ENCODE data around the gene CHD2. TPM values are rescaled to one million over a fixed set of nuclear protein-coding genes. Genes with fewer than 3 reads are reported as not detected.

CHD2 gene
- total RNA-seq, 1 donor: 947 TPM

DNA sequence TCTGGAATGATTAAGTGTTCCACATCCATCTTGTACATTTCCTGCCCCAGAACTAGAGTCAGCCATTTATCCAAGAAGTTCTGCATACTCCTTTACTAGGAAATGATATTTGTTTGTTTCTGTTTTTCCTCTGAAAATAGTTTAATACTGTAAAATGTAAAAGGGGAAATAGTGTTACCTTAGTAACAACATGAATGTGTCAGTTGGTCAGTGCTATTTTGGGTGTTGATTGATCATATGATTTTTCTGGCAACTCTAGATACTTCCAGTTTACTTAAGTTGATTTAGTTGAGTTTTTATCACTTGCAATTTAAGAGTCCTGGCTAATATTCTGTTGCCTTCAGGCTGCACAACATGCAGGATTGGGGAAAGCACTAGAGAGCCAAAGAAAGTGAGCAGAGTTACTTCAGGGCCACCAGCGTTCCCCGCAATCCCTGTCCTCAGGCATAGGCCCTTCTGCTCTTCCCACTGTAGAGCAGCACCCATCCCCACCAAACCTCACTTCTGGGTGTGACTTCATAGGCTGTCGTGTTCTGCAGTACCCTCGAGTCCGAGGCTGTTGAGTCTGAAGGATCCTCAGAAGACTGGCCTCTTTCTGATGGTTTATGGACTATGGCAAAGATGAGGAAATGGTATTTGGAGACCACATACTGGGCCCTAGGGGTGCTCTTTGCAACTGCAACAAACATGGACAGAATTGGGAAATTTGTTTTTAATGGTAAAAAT is 69.0 kb downstream of the CHD2 start:
- H3K4me1 ChIP-seq (ENCODE audit: insufficient read depth, low read length): peaks cover 4% of the 10 kb centered on the region
- no peaks in the 10 kb centered on the region for H3K9me3 ChIP-seq (ENCODE audit: low read depth, low read length)
- no peak overlapping the region for H3K4me3 ChIP-seq (ENCODE audit: low read length)
- H3K27me3 ChIP-seq (ENCODE audit: insufficient read depth, low read length): no peaks in the 10 kb centered on the region

DNA sequence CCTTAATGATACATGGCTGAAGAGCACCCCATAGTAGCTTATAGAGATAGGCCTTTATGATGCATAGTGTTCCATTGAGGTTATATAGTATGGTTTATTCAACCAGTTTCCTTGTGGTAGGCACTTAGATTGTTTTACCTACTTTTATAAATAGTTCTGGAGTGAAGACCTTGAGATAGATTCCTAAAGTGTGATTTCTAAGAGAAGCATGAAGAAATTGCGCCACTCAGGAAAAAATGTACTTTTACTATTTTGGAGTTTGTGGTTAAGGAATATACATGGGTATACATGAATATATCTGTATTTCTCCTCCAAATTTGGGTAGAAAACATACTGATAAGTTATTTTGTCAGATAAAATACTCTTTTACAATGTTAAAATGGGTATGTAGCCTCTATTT is 70.5 kb downstream of the CHD2 start:
- Histone ChIP-seq H3K27me3 (ENCODE audit: insufficient read depth, low read length) (no peaks in the 10 kb centered on the region), H3K4me1 (ENCODE audit: insufficient read depth, low read length) (peaks cover 4% of the 10 kb centered on the region), H3K4me3 (ENCODE audit: low read length) (no peak overlapping the region), H3K9me3 (ENCODE audit: low read depth, low read length) (no peaks in the 10 kb centered on the region)

GRCh38 chr15:92971081-92971480 is 71.0 kb downstream of the CHD2 start:
- H3K4me1 ChIP-seq (ENCODE audit: insufficient read depth, low read length): peaks cover 4% of the 10 kb centered on the region
- H3K9me3 ChIP-seq (ENCODE audit: low read depth, low read length): no peaks in the 10 kb centered on the region
- no peak overlapping the region for H3K4me3 ChIP-seq (ENCODE audit: low read length)
- H3K27me3 ChIP-seq (ENCODE audit: insufficient read depth, low read length): no peaks in the 10 kb centered on the region

- no peaks in the 10 kb centered on the region for H3K9me3 ChIP-seq (ENCODE audit: low read depth, low read length)
- H3K4me1 ChIP-seq (ENCODE audit: insufficient read depth, low read length): peaks cover 4% of the 10 kb centered on the region
- no peak overlapping the region for H3K4me3 ChIP-seq (ENCODE audit: low read length)
- no peaks in the 10 kb centered on the region for H3K27me3 ChIP-seq (ENCODE audit: insufficient read depth, low read length)
Observed at GRCh38 chr15:92971713-92972112, 71.6 kb downstream of the CHD2 start.

GRCh38 chr15:92974183-92974915 is 74.2 kb downstream of the CHD2 start:
- Histone ChIP-seq H3K4me1 (ENCODE audit: insufficient read depth, low read length) (peaks cover under 1% of the 10 kb centered on the region), H3K4me3 (ENCODE audit: low read length) (no peak overlapping the region), H3K9me3 (ENCODE audit: low read depth, low read length) (no peaks in the 10 kb centered on the region), H3K27me3 (ENCODE audit: insufficient read depth, low read length) (no peaks in the 10 kb centered on the region)

GRCh38 chr15:92979011-92979701 is 79.0 kb downstream of the CHD2 start:
- Histone ChIP-seq H3K27me3 (ENCODE audit: insufficient read depth, low read length) (no peaks in the 10 kb centered on the region), H3K4me1 (ENCODE audit: insufficient read depth, low read length) (no peaks in the 10 kb centered on the region), H3K4me3 (ENCODE audit: low read length) (no peak overlapping the region), H3K9me3 (ENCODE audit: low read depth, low read length) (no peaks in the 10 kb centered on the region)

DNA sequence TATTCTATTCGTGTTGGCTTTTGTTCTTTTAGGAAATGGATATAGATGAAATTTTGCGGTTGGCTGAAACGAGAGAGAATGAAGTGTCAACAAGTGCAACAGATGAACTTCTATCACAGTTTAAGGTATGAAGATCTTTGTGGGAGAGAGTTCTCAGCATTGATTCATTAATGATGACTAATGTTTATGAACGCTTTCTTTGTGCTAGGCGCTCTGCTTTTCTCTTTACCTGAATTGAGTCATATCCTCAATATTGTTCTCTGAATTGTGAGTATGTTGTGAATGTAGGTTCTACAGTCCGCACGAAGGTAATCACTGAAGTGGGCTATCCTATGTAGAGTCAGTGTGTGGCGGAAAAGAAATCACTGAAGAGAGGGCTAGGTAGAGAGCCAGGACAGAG is 81.2 kb downstream of the CHD2 start:
- H3K4me1 ChIP-seq (ENCODE audit: insufficient read depth, low read length): no peaks in the 10 kb centered on the region
- H3K4me3 ChIP-seq (ENCODE audit: low read length): no peak overlapping the region
- no peaks in the 10 kb centered on the region for H3K27me3 ChIP-seq (ENCODE audit: insufficient read depth, low read length)
- H3K9me3 ChIP-seq (ENCODE audit: low read depth, low read length): no peaks in the 10 kb centered on the region

DNA sequence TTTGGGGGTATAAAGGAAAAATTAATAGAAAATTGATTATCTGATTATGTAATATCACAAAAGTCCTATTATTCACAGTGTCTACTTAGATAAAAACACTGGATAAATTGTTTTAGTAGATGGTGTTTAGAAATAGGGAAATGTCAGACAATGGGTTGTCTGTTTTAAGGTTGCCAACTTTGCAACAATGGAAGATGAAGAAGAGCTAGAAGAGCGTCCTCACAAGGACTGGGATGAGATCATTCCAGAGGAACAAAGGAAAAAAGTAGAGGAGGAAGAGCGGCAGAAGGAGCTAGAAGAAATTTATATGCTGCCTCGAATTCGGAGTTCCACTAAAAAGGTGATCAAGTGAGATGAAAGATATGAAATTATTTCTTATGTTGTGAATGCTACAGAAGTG is 84.0 kb downstream of the CHD2 start:
- no peaks in the 10 kb centered on the region for H3K27me3 ChIP-seq (ENCODE audit: insufficient read depth, low read length)
- H3K4me1 ChIP-seq (ENCODE audit: insufficient read depth, low read length): no peaks in the 10 kb centered on the region
- H3K9me3 ChIP-seq (ENCODE audit: low read depth, low read length): no peaks in the 10 kb centered on the region
- H3K4me3 ChIP-seq (ENCODE audit: low read length): no peak overlapping the region

DNA sequence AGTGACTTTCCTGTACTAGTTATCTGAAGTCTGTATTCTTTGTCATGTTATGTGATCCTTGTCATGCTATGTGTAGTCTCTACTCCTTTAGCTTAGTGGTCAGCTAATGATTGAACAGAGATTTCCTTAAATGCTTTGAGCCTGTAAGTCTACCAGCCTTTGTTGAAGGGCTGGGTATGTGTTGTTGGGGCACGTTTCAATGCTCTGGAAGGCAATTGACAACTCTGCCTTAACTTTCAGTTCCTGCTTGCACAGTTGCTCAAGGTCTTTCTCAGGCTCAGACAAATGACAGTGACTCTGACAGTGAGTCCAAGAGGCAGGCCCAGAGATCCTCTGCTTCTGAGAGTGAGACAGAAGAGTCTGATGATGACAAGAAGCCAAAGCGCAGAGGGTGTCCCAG is 89.3 kb downstream of the CHD2 start:
- H3K4me3 ChIP-seq (ENCODE audit: low read length): no peak overlapping the region
- no peaks in the 10 kb centered on the region for H3K27me3 ChIP-seq (ENCODE audit: insufficient read depth, low read length)
- H3K4me1 ChIP-seq (ENCODE audit: insufficient read depth, low read length): peaks cover 4% of the 10 kb centered on the region
- no peaks in the 10 kb centered on the region for H3K9me3 ChIP-seq (ENCODE audit: low read depth, low read length)

DNA sequence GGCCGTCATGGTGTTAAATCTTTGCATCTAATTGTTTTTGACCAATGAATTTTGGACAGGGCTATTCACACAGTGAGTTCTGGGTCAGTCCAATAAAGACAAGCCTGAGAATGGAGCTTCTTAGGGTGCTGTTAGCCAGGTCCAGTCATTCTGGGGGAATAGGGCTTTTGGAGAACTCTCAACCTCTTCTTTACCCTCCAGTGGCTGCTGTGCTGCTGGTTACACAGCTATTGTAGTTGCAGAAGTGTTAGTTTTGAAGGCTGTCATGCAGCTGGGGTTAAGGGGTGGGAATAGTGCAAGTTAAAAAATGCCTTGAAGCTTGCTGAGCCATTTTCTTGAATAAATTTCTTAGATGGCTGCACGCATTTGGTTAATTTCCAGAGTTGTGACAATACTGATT is 89.9 kb downstream of the CHD2 start:
- Histone ChIP-seq H3K27me3 (ENCODE audit: insufficient read depth, low read length) (no peaks in the 10 kb centered on the region), H3K9me3 (ENCODE audit: low read depth, low read length) (no peaks in the 10 kb centered on the region), H3K4me1 (ENCODE audit: insufficient read depth, low read length) (peaks cover 4% of the 10 kb centered on the region), H3K4me3 (ENCODE audit: low read length) (no peak overlapping the region)

DNA sequence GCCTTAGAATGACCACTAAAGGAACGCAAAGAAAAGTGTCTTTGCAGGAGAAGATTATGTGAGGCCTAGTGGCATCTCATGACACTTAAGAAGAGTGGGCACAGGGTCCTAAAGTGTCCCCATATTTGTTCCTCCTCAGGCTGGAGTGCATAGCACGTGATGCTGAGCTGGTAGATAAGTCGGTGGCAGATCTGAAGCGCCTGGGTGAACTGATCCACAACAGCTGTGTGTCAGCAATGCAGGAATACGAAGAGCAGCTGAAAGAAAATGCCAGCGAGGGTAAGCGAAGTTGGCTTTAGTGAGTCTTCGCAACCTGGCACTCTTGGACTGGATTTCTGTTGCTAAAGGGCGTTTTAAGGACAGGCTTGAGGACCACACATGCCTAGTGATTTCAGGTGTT is 92.6 kb downstream of the CHD2 start:
- H3K4me3 ChIP-seq (ENCODE audit: low read length): no peak overlapping the region
- no peaks in the 10 kb centered on the region for H3K9me3 ChIP-seq (ENCODE audit: low read depth, low read length)
- no peaks in the 10 kb centered on the region for H3K27me3 ChIP-seq (ENCODE audit: insufficient read depth, low read length)
- H3K4me1 ChIP-seq (ENCODE audit: insufficient read depth, low read length): peaks cover 4% of the 10 kb centered on the region

GRCh38 chr15:92997821-92998220 is 97.7 kb downstream of the CHD2 start:
- Histone ChIP-seq H3K27me3 (ENCODE audit: insufficient read depth, low read length) (no peaks in the 10 kb centered on the region), H3K4me1 (ENCODE audit: insufficient read depth, low read length) (no peaks in the 10 kb centered on the region), H3K4me3 (ENCODE audit: low read length) (no peak overlapping the region), H3K9me3 (ENCODE audit: low read depth, low read length) (no peaks in the 10 kb centered on the region)

GRCh38 chr15:93001156-93001555 is 101.0 kb downstream of the CHD2 start:
- Histone ChIP-seq H3K9me3 (ENCODE audit: low read depth, low read length) (no peaks in the 10 kb centered on the region), H3K4me1 (ENCODE audit: insufficient read depth, low read length) (no peaks in the 10 kb centered on the region), H3K4me3 (ENCODE audit: low read length) (no peak overlapping the region), H3K27me3 (ENCODE audit: insufficient read depth, low read length) (no peaks in the 10 kb centered on the region)

DNA sequence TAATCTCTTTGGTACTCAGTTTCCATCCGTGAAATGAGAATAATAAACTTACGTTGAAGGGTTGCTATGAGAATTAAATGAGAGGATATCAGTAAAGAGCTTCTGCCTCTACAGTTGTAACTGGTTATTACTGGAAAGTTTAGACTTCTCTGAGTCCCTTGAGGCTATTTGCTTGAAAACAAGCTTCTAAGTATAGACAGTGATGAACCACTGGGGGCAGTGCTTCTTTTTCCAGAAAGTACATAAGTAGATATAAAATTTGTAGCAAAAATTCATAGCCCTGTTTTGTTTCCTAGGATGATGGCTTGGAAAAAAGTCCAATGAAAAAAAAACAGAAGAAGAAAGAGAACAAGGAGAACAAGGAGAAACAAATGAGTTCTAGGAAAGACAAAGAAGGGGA is 101.8 kb downstream of the CHD2 start:
- H3K27me3 ChIP-seq (ENCODE audit: insufficient read depth, low read length): no peaks in the 10 kb centered on the region
- no peak overlapping the region for H3K4me3 ChIP-seq (ENCODE audit: low read length)
- no peaks in the 10 kb centered on the region for H3K4me1 ChIP-seq (ENCODE audit: insufficient read depth, low read length)
- H3K9me3 ChIP-seq (ENCODE audit: low read depth, low read length): no peaks in the 10 kb centered on the region

- no peaks in the 10 kb centered on the region for H3K4me1 ChIP-seq (ENCODE audit: insufficient read depth, low read length)
- H3K4me3 ChIP-seq (ENCODE audit: low read length): no peak overlapping the region
- no peaks in the 10 kb centered on the region for H3K27me3 ChIP-seq (ENCODE audit: insufficient read depth, low read length)
Observed at GRCh38 chr15:93005133-93005532, 105.0 kb downstream of the CHD2 start.

More at GRCh38 chr15:93005133-93005532, 105.0 kb downstream of the CHD2 start:
- H3K9me3 ChIP-seq (ENCODE audit: low read depth, low read length): no peaks in the 10 kb centered on the region
